Left renal cortex interstitium (tissue), 4 donors: ENCODE data around the gene RBM25. TPM values are rescaled to one million over a fixed set of nuclear protein-coding genes. Genes with fewer than 3 reads are reported as not detected.
"Not testable (repeated sequence)": the region's sequence is repeated elsewhere in the genome, so short reads cannot be mapped to it uniquely, and the experiment has no call there.

Experiments used
- DNase-seq, 4 donors: peaks; one replicate each; pipeline ENCODE4 v3.0.0-alpha.2; 2013; ENCODE audit warnings: low read depth in 4 of 4, low spot score in 2 of 4, missing footprints in 1 of 4
- polyA plus RNA-seq, 4 donors: library from polyadenylated mRNA; unstranded; fragments of 120-200 nt; gene quantifications; one replicate each; pipeline ENCODE4 v1.2.1, GENCODE V29; 2013; ENCODE audit not compliant: insufficient read length in 4 of 4

Gene RBM25
- 100 to 1,000 TPM; 113 to 221 (median 171) TPM for polyA plus RNA-seq

DNA sequence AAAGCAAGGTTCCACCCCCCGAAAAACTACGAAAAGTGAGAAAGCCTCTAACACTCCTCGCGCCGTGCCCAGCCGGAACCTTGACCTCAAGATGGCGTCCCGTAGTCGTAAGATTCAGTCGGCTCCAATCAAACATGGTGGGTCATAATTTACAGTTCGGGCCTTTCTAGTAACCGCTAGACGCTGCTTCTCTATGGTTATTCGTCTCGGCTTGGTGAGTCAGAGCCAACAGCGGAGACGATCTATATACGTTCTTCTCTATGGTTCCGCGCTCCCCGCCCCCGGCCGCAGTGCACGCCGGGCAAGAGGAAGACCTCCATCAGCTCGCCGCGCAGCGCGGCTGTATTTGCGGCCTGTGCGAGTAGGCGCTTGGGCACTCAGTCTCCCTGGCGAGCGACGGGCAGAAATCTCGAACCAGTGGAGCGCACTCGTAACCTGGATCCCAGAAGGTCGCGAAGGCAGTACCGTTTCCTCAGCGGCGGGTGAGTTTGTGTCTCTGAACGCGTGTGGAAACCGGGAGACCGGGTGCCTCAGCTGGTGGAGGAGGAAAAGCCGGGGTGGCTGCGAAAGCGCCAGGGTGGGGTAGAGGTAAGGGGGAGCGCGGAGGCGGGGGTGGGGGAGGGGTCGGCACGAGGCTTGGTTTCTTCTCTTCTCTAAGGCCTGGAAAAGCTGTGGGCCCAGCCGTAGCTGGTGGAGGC, at the start of gene RBM25:
TSS of gene RBM25 (plus strand) at position 311 of the 698 bp plus-strand sequence. CDS start 13,108 bp downstream, outside the sequence.
- DNase-seq = peak; percentile 91 to 97 (median 95)

DNA sequence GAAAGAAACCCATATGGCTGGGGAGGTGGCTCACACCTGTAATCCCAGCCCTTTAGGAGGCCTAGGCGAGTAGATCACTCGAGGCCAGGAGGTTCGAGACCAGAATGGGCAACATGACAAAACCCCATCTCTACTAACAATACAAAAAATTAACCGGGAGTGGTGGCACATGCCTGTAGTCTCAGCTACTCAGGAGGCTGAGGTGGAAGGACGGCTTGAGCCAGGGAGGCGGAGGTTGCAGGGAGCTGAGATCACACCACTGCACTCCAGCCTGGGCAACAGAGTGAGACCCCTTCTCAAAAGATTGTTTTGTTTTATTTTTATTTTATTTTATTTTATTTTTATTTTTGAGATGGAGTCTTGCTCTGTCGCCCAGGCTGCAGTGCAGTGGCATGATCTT, 47.1 kb upstream of the RBM25 start:
- not testable (repeated sequence) for DNase-seq

DNA sequence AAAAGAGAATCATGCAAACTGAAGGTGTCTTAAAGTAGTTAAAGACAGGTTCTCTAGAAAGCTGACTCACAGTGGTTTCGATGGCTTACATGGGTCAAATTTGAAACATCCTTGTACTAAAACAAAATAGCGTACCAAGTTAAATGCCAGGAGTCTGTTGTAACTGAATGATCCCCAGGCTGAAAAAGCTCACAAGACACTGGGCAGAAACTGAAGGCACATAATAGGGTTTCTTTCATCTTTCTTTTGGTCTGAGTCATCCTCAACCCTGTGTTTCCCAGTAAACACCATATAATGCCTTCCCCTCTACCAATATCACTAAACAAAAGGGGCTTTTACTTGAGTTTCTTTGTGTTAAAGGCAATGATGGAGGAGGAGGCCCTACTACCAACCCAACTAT, 44.2 kb upstream of the RBM25 start:
- DNase-seq = no peak

DNA sequence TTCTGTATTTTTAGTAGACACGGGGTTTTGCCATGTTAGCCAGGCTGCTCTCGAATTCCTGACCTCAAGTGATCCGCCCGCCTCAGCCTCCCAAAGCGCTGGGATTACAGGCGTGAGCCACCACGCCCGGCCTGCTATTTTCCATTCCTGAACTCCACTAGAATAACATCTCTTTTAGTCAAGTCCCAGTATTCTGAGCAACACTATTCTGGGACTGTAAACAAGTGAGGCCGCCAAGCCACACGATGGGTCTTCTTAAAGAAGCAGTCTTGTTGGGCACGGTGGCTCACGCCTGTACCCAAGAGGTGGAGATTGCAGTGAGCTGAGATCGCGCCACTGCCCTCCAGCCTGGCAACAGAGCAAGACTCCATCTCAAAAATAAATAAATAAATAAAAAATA, 42.8 kb upstream of the RBM25 start:
- DNase-seq = not testable (repeated sequence)

DNA sequence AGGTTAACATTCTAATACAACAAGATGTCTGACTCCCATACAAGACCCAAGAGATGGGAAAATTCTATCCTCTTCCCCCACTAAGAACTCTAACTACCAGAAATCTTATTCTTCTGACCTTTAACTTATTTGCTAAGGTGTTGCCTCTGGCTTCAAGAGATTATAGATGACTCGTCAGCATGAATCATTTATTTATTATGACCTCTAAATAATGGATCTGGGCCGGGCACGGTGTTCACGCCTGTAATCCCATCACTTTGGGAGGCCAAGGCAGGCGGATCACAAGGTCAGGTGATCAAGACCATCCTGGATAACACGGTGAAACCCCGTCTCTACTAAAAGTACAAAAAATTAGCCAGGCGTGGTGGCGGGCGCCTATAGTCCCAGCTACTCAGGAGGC, 42.3 kb upstream of the RBM25 start:
- DNase-seq = not testable (repeated sequence)

DNA sequence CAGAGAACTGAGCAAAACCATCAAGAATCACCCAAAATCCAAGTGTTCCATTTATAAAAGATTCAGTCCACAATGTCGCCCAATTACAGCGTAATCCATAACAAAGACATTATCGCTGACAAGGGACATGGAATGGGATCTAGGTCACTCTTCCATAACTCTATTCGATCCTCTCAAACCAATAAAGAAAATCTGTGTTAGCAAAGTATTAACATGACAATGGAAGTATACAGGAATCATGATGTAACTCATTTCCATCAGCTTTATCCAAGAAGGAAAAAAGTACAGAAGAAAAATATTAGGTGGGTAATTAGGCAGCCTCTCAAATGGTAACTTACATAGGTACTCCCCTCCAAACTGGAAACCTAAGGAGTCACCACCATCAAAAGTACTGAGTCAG, 36.3 kb upstream of the RBM25 start:
- no peak for DNase-seq

DNA sequence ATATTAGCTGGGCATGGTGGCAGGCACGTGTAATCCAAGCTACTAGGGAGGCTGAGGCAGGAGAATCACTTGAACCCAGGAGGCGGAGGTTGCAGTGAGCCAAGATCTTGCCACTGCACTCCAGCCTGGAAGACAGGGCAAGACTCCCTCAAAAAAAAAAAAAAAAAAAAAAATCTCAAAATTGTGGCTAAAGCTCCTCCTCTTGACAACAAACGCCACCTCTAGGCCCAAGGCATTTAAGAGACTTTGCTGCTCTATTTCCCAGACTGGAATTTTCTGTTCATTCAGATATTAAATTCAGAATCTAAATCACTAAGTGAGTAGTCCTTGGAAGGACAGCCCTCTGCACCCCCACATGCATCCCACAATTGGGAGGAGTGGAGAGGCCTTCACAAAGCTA, 32.8 kb upstream of the RBM25 start:
- DNase-seq = no peak

DNA sequence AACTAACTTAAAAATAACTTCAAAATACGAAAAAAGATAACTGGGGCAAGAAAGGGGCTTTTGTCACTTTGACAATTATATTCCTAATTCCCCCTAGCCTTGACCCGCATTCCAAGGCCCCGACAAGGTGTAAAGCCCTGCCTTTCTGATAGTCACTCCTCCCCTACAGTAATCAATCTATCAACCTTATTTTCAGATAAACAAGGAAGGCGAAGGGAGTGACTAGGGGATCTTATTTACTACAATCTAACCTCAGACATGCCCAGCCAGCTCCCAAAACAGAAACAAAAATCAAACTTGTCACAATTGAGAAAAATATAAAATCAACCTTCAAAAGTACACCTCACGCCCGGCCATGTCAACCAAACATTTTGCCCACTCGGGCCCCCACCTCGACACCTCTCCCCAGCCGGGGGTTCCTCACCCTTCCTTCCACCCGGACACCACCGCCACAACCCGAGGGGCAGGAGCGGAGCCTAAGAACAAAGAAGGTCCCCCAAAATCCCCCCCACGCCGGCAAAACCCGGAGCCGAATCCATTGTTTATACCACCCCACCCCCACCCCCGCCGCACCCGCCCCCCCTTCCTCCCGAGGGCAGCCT, 32.0 kb upstream of the RBM25 start:
- no peak for DNase-seq

DNA sequence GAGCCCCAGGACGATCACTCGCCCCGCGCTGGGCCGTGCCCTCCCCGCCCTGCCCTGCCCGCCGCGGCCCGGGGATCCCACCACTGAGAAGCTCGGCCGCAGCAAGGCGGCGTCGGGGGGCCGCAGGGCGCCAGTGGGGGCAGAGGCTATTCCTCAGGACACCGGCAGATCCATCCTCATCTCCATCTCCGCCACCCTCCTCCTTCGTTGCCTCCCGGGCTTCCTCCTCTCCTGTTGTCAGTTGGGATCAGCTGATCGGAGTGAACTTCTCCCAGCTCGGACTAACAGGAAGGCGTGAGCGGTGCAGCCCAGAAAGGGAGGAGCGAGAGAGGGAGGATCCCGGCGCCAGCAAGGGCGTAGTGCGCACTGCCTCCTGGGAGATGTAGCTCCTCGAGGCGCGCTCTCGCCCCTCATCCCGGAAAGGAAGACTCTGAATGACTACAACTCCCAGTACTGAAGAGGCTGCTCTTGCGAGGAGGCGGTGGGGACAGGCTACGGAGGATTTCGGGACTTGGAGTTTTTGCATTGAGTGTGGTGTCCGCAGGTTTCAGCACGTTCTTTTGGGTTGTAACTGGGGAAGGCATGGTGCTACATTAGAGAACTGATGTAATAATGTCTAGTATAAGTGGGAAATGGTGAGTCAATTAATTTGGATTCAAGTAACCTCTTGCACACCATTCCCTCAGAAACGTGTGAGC, 31.3 kb upstream of the RBM25 start, which contains the start of gene ZFYVE1:
TSS of gene ZFYVE1 (minus strand) at position 262 of the 698 bp plus-strand sequence. CDS start 2,598 bp downstream, outside the sequence.
- peak; percentile 81 to 96 (median 92) for DNase-seq

DNA sequence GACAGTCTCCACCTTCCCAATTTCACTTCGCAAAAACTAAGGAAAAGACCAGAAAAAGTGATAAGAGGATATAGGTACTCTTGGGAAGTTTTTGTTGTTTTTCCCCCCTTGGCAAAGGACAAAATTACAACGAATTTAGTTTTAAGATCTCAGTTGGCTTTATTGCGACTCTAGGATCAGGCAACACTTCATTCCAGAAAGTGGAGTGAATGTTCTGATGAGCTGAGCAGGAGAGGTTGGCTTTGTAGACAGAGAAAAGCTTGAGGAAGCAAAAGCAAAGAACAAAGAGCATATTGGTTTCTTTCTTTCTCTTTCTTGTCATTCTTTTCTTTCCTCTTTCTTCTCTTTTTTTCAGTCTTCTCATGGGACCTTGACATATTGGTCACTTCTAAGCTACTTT, 30.8 kb upstream of the RBM25 start:
- DNase-seq = no peak

DNA sequence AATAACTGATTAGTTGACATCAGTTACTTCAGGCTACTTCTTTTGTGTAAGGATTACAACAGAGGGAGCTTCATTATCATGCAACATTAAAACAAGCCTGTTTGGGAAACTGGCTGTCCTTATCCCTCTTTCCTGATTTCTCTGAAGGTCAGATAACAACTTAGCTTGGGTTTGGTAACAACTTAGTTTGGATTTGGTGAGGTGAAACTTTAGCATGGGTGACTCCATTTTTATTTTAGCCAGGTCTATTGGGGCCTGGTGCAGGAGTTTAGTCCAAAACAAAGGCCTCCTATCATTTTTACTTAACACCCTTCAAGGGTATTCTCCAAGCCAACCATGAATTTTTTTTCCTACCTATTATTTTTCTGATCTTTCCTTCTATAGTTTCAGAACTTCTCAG, 30.4 kb upstream of the RBM25 start:
- DNase-seq = no peak

DNA sequence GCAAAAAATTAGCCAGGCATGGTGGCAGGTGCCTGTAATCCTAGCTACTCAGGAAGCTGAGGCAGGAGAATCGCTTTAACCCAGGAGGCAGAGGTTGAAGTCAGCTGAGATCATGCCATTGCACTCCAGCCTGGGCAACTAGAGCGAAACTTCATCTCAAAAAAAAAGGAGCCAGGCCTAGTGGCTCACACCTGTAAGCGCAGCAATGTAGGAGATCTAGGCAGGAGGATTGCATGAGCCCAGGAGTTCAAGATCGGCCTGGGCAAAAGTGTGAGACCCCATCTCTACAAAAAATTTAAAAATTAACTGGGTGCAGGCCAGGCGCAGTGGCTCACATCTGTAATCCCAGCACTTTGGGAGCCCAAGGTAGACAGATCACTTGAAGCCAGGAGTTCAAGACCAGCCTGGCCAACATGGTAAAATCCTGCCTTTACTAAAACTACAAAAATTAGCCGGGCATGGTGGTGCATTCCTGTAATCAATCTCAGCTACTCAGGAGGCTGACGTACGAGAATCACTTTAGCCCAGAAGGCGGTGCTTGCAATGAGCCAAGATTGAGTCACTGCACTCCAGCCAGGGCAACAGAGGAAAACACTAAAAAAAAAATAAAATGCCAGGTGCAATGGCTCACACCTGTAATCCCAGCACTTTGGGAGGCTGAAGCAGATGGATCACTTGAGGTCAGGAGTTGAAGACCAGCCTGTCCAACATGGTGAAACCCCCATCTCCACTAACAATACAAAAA, 21.5 kb upstream of the RBM25 start:
- DNase-seq = not testable (repeated sequence)

DNA sequence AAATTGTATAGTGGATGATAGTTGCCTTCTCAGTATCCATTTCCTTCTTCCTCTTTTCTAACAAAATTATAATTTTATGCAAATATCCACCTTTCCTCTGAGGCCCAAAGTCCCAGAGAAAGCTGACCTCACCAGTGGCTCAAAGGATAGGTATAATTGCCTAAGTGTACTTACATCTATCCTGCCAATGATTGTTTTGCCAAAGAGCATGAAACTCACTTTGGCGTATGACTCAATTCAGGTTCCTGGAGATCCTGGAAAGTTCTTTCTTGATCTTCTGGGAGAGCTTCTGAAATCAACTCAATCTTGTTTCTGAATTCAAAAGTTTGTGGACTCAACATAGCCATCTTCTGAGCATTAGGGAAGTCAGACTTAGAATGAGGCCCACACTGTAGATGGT, 10.5 kb upstream of the RBM25 start:
- DNase-seq = no peak

DNA sequence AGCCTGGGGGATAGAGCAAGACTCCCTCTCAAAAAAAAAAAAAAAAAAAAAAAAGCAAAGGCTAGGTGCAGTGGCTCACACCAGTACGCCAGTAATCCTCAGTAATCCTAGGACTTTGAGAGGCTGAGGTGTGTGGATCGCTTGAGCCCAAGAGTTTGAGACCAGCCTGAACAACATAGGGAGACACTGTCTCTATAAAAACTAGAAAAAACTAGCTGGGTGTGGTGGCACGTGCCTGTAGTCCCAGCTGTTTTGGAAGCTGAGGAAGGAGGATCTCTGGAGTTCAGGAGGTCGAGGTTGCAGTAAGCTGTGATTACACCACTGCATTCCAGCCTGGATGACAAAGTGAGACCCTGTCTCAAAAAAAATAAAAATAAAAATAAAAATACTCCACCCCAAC, 8.9 kb upstream of the RBM25 start:
- DNase-seq = no peak

DNA sequence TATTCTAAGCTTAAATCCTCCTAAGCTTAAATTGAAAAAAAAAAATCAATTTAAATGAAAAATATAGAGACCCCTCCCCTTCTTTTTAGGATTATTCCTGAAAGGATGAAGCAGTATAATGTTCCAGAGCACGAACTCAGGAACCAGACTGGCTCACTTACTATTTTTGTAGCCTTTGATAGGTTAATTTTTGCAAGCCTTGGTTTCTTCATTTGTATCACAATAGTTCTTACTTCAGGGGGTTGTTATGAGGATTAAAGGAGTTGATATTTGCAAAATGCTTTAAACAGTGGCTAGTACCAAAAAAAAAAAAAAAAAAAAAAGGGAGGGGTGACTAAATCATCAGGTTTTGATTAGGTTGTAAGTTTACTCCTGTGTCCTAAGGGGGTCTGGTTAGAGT, 3.1 kb upstream of the RBM25 start:
- no peak for DNase-seq

DNA sequence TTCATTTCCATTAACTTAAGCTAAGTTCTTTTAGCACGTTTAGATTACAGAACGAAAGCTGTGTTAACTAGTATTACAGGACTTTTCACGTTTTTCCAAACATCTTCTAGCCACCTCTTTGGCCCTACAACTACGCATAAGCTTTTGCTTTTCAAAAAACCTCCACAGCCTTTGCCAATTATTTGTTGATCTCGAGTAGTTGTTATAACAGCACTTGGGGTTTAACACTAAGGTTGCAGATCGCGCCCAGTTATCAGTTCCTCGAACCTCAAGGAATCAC, 450 bp upstream of the RBM25 start:
- no peak for DNase-seq

DNA sequence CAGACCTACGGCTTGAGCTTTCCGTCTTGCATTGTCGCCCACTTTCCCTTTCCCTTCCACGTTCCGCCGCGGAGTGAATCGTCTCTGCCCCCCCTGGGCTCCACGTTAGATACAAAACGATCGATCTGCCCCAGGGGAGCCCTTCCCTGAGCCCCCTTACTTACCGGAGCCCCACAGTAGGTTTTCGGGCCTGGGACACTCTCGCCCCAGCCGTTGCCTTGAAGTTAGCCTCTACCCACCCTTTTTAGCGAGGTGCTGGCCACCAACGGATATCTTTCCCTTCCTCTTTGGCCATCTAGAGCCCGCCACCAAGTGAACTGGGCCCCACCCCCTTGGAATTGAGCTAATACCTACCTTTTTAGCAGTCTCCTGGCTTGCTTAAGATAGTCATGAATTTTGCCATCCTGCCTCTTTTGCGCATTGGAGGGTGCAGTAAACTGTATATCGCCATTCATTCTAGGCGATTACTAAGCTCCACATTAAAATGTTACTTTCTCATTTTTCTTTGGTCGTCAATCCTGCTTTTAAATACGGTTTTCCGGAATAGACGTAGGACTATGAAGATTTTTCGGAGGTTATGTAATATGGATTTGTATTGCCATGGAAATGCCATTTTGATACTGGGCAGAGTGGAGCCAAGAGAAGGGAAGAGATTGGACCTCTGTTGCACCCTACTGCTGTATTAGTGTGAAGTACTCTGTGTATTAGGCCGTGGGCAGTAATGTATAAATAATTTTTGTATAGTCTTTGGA, 764 bp downstream of the RBM25 start:
- DNase-seq = peak; percentile 13 to 37 (median 20)

DNA sequence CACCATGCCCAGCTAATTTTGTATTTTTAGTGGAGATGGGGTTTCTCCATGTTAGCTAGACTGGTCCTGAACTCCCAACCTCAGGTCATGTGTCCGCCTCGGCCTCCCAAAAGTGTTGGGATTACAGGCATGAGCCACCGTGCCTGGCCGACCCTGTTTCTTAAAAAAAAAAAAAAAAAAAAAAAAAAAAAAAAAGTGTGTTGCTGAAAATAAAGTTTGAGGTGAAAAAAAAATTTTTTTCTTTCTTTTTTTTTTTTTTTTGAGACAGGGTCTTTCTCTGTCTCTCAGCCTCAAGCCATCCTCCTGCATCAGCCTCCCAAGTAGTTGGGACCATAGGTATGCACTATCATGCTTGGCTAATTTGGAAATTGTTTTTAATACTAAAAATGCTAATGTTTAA, 11.3 kb downstream of the RBM25 start:
- DNase-seq = no peak

DNA sequence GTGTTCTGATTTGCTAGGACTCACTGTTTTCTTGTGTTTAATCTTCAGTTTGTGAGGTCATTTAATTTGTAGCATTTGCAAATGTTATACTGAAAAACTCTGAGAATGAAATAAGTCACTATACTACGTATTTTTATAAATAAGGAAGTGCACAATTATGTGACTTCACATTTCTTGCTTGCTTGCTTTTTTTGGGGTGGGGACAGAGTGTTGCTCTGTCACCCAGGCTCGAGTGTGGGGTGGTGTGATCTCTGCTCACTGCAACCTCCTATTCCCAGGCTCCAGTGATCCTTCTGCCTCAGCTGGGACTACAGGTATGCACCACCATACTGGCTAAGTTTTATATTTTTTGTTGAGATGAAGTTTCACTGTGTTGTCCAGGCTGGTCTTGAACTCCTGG, 32.7 kb downstream of the RBM25 start:
- no peak for DNase-seq

DNA sequence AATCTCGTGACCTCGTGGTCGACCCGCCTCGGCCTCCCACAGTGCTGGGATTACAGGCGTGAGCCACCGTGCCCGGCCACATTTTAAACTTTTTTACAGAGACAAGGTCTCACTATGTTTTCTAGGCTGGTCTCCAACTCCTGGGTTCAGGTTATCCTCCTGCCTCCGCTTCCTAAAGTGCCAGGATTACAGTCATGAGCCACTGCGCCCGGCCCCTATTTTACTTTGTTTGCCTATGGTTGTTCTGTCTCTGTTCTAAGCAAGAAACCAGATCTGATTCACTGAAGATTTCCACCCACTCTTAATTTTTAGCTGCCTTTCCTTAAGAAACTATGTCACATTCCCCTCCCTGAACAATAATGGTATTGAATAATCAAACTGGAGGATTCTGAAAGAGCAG, 39.1 kb downstream of the RBM25 start:
- no peak for DNase-seq

DNA sequence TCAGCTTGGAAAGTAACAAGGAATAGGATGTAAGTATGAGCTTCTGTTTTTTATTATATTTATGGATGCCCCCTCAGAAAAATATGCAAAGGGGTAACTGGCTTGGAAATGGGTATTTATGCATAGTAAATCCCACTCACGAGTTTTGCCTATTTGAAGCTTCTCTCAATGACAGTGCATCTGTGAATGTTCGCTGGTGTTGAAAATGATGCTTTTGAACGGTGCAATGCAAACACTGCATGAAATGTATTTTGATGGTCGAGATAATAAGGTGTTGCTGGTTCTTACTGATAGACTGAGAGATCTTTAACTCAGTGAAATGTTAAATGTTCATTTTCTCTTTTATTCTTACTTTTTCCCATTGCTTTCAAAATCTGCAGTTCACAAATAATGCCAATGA, 42.0 kb downstream of the RBM25 start:
- no peak for DNase-seq
